Liver (tissue), 9 donors: ENCODE measurements around the gene RPL13A. TPM values are rescaled to one million over a fixed set of nuclear protein-coding genes. Genes with fewer than 3 reads are reported as not detected.

Experiments
- DNase-seq: peaks from one replicate; pipeline ENCODE4 v3.0.0-alpha.2; 2017; ENCODE audit warnings: low spot score
- H3K27ac ChIP-seq, 2 donors: one replicate each; pipeline ENCODE4 v1.7.0; 2013; ENCODE audit warnings: inconsistent platforms in 2 of 2, low read length in 2 of 2, control low read depth in 1 of 2, low read depth in 1 of 2, mild to moderate bottlenecking in 1 of 2
- H3K27me3 ChIP-seq, 4 donors: one replicate each; pipeline versions ENCODE4 v1.6.1 to v1.7.0; 2013; ENCODE audit warnings: low read length in 3 of 4, inconsistent platforms in 1 of 4, mild to moderate bottlenecking in 1 of 4, moderate library complexity in 1 of 4; ENCODE audit not compliant: control insufficient read depth in 4 of 4, insufficient read depth in 4 of 4
- H3K36me3 ChIP-seq, 4 donors: one replicate each; pipeline versions ENCODE4 v1.6.1 to v1.7.0; 2013; ENCODE audit warnings: low read length in 3 of 4, mild to moderate bottlenecking in 3 of 4, low read depth in 1 of 4, moderate library complexity in 1 of 4; ENCODE audit not compliant: control insufficient read depth in 4 of 4, insufficient read depth in 3 of 4
- H3K4me1 ChIP-seq, 4 donors: one replicate each; pipeline versions ENCODE4 v1.6.1 to v1.7.0; 2013; ENCODE audit warnings: low read length in 3 of 4, mild to moderate bottlenecking in 3 of 4, moderate library complexity in 1 of 4; ENCODE audit not compliant: control insufficient read depth in 4 of 4, insufficient read depth in 4 of 4
- H3K4me3 ChIP-seq, 3 donors: one replicate each; pipeline versions ENCODE4 v1.6.1 to v1.7.0; 2013; ENCODE audit warnings: low read length in 3 of 3, control low read depth in 1 of 3, low read depth in 1 of 3, mild to moderate bottlenecking in 1 of 3
- H3K9ac ChIP-seq, 2 donors: one replicate each; pipeline ENCODE4 v1.7.0; 2013; ENCODE audit warnings: low read length in 2 of 2, mild to moderate bottlenecking in 2 of 2, moderate library complexity in 2 of 2, control low read depth in 1 of 2, low read depth in 1 of 2
- H3K9me3 ChIP-seq, 4 donors: one replicate each; pipeline versions ENCODE4 v1.6.1 to v1.7.0; 2013; ENCODE audit warnings: low read length in 3 of 4; ENCODE audit not compliant: control insufficient read depth in 4 of 4
- EGR1 ChIP-seq, 2 donors: IDR thresholded peaks; 2 replicates each; pipeline ENCODE4 v1.6.1; 2016 to 2018; ENCODE audit warnings: antibody characterized with exemption in 2 of 2, low read depth in 2 of 2
- FOXA1 ChIP-seq: IDR thresholded peaks from 2 replicates; pipeline ENCODE4 v1.6.1; 2016; ENCODE audit warnings: antibody characterized with exemption
- FOXA2 ChIP-seq: IDR thresholded peaks from 2 replicates; pipeline ENCODE4 v1.6.1; 2016; ENCODE audit warnings: antibody characterized with exemption
- GABPA ChIP-seq, 2 donors: IDR thresholded peaks in 1 of 2; conservative IDR thresholded peaks in 1 of 2; 2 replicates each; pipeline ENCODE4 v1.6.1; 2016; ENCODE audit warnings: antibody characterized with exemption in 2 of 2, mild to moderate bottlenecking in 1 of 2, moderate library complexity in 1 of 2
- HNF4A ChIP-seq, 2 donors: conservative IDR thresholded peaks; 2 replicates each; pipeline ENCODE4 v1.6.1; 2016; ENCODE audit warnings: antibody characterized with exemption in 2 of 2, mild to moderate bottlenecking in 2 of 2
- HNF4G ChIP-seq: IDR thresholded peaks from 2 replicates; pipeline ENCODE4 v1.6.1; 2016; ENCODE audit warnings: antibody characterized with exemption
- JUND ChIP-seq, 2 donors: IDR thresholded peaks; 2 replicates each; pipeline ENCODE4 v1.6.1; 2016; ENCODE audit warnings: antibody characterized with exemption in 2 of 2
- NR2F2 ChIP-seq: IDR thresholded peaks from 2 replicates; pipeline ENCODE4 v1.6.1; 2016; ENCODE audit warnings: antibody characterized with exemption
- RAD21 ChIP-seq, 2 donors: IDR thresholded peaks; 2 replicates each; pipeline ENCODE4 v1.6.1; 2016; ENCODE audit warnings: antibody characterized with exemption in 2 of 2, mild to moderate bottlenecking in 2 of 2
- RXRA ChIP-seq, 2 donors: IDR thresholded peaks; 2 replicates each; pipeline ENCODE4 v1.6.1; 2017 to 2018; ENCODE audit warnings: antibody characterized with exemption in 2 of 2, mild to moderate bottlenecking in 1 of 2
- SP1 ChIP-seq: IDR thresholded peaks from 2 replicates; pipeline ENCODE4 v1.6.1; 2018; ENCODE audit warnings: antibody characterized with exemption, mild to moderate bottlenecking
- TAF1 ChIP-seq: conservative IDR thresholded peaks from 2 replicates; pipeline ENCODE4 v1.6.1; 2016; ENCODE audit warnings: antibody characterized with exemption, mild to moderate bottlenecking
- YY1 ChIP-seq: IDR thresholded peaks from 2 replicates; pipeline ENCODE4 v1.6.1; 2016; ENCODE audit warnings: antibody characterized with exemption, mild to moderate bottlenecking
- WGBS: extraction: QIAGEN DNeasy Blood & Tissue Kit; methylation state at CpG from one replicate; pipeline ENCODE4 v1.1.7; 2013; 5-methylcytosine and 5-hydroxymethylcytosine counted together
- polyA plus RNA-seq, 2 donors: library from polyadenylated mRNA; stranded (reverse) in 1 of 2; unstranded in 1 of 2; fragments of 200-250 nt in 1 of 2; fragments of >200 nt in 1 of 2; fragmentation: Nextera tagmentation in 1 of 2; extraction: Ambion mirVana in 1 of 2; gene quantifications; one replicate each; pipeline versions ENCODE4 v1.2.1 to v1.2.3, GENCODE V29; 2013 to 2015
- total RNA-seq, 2 donors: library from RNA; depleted of rRNA; stranded (reverse); fragments of >200 nt; gene quantifications; one replicate each; pipeline ENCODE4 v1.2.3, GENCODE V29; 2014
- TF ChIP-seq, protein P1 (sequence below): IDR thresholded peaks from 2 replicates; pipeline ENCODE4 v1.6.1; 2016; ENCODE audit warnings: antibody characterized with exemption, mild to moderate bottlenecking
- TF ChIP-seq, protein P2 (sequence below): IDR thresholded peaks from 2 replicates; pipeline ENCODE4 v1.6.1; 2016; ENCODE audit warnings: antibody characterized with exemption
- TF ChIP-seq, protein P3 (sequence below): IDR thresholded peaks from 2 replicates; pipeline ENCODE4 v1.6.1; 2016; ENCODE audit warnings: antibody characterized with exemption
- TF ChIP-seq, protein P4 (sequence below): fragments of 150-350 bp; IDR thresholded peaks from 2 replicates; pipeline ENCODE4 v1.5.1; 2017; ENCODE audit warnings: improper control_type of control experiment, low read depth, low read length; ENCODE audit not compliant: missing input control
- donor health status: healthy.
- donor health status: healthy.
- donor health status: healthy.
- donor health status: healthy.
- donor health status: healthy.

RPL13A gene
- total and polyA plus RNA-seq, 4 donors = 444 to 1,553 (median 746) TPM

DNA sequence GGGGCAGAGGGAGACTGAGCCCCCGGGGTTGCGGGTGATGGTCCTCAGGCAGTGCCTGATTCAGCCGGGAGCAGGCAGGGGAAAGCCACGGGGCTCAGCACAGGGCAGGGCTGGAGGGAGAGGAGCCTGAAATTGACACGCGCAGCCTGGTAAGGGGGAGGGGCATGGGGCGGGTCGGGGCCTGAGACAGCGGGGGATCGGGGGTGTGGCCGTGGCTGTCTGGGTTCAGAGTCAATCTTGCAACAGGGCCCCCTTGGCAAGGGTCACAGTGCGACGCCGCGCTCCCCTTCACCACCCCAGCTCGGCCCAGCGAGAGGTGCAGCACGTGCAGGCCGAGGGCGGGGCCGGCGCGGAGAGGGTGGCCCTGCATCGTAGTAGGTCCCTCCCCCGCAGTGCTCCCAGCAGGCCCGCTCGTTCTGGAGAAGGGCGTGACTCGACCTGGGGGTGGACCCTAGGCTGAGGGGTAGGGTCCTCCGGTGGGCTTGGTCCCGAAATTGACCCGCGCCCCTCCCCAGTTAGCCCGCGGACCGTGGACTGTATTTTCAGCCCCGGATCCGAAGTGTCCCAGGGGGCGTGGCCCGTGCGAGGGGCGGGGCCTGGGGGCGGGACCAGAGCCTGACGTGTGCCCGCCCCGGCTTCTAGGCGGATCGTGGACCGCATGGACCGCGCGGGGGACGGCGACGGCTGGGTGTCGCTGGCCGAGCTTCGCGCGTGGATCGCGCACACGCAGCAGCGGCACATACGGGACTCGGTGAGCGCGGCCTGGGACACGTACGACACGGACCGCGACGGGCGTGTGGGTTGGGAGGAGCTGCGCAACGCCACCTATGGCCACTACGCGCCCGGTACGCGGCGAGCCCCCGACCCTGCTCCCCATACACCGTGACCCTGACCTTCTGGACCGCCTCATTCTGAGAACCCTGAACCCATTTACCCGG, 46.4 kb downstream of the RPL13A start:
- H3K4me3 ChIP-seq = peak overlapping the region in 1 of 3 donors; percentile 39
- TF ChIP-seq EGR1 (IDR thresholded peaks at IDR 0.05; ENCODE audit: low read depth in 2 of 2) (no peak), FOXA1 (no peak), HNF4A (conservative IDR thresholded peaks at IDR 0.05) (no peak), GABPA (IDR thresholded peaks at IDR 0.05 in 1 of 2, conservative IDR thresholded peaks at IDR 0.05 in 1 of 2) (no peak), SP1 (no peak), YY1 (no peak), HNF4G (no peak), JUND (IDR thresholded peaks at IDR 0.05) (no peak), FOXA2 (no peak), TAF1 (no peak)
- TF ChIP-seq, protein P1, sequence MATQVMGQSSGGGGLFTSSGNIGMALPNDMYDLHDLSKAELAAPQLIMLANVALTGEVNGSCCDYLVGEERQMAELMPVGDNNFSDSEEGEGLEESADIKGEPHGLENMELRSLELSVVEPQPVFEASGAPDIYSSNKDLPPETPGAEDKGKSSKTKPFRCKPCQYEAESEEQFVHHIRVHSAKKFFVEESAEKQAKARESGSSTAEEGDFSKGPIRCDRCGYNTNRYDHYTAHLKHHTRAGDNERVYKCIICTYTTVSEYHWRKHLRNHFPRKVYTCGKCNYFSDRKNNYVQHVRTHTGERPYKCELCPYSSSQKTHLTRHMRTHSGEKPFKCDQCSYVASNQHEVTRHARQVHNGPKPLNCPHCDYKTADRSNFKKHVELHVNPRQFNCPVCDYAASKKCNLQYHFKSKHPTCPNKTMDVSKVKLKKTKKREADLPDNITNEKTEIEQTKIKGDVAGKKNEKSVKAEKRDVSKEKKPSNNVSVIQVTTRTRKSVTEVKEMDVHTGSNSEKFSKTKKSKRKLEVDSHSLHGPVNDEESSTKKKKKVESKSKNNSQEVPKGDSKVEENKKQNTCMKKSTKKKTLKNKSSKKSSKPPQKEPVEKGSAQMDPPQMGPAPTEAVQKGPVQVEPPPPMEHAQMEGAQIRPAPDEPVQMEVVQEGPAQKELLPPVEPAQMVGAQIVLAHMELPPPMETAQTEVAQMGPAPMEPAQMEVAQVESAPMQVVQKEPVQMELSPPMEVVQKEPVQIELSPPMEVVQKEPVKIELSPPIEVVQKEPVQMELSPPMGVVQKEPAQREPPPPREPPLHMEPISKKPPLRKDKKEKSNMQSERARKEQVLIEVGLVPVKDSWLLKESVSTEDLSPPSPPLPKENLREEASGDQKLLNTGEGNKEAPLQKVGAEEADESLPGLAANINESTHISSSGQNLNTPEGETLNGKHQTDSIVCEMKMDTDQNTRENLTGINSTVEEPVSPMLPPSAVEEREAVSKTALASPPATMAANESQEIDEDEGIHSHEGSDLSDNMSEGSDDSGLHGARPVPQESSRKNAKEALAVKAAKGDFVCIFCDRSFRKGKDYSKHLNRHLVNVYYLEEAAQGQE = no peak
- TF ChIP-seq, protein P2, sequence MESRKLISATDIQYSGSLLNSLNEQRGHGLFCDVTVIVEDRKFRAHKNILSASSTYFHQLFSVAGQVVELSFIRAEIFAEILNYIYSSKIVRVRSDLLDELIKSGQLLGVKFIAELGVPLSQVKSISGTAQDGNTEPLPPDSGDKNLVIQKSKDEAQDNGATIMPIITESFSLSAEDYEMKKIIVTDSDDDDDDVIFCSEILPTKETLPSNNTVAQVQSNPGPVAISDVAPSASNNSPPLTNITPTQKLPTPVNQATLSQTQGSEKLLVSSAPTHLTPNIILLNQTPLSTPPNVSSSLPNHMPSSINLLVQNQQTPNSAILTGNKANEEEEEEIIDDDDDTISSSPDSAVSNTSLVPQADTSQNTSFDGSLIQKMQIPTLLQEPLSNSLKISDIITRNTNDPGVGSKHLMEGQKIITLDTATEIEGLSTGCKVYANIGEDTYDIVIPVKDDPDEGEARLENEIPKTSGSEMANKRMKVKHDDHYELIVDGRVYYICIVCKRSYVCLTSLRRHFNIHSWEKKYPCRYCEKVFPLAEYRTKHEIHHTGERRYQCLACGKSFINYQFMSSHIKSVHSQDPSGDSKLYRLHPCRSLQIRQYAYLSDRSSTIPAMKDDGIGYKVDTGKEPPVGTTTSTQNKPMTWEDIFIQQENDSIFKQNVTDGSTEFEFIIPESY = no peak
- TF ChIP-seq, protein P3, sequence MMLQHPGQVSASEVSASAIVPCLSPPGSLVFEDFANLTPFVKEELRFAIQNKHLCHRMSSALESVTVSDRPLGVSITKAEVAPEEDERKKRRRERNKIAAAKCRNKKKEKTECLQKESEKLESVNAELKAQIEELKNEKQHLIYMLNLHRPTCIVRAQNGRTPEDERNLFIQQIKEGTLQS = no peak
- H3K36me3 ChIP-seq = peaks cover 7 to 43% (median 29%) of the 10 kb centered on the region in 4 donors
- peak; percentile 91 for DNase-seq
- peaks cover 0 to 3% (median 0%) of the 10 kb centered on the region in 4 donors for H3K4me1 ChIP-seq
- no peak overlapping the region for H3K27ac ChIP-seq
- no peaks in the 10 kb centered on the region for H3K27me3 ChIP-seq
- H3K9me3 ChIP-seq = no peaks in the 10 kb centered on the region
- no peak overlapping the region for H3K9ac ChIP-seq
- WGBS = 56% methylated on average over 87 of the region's 87 CpGs

DNA sequence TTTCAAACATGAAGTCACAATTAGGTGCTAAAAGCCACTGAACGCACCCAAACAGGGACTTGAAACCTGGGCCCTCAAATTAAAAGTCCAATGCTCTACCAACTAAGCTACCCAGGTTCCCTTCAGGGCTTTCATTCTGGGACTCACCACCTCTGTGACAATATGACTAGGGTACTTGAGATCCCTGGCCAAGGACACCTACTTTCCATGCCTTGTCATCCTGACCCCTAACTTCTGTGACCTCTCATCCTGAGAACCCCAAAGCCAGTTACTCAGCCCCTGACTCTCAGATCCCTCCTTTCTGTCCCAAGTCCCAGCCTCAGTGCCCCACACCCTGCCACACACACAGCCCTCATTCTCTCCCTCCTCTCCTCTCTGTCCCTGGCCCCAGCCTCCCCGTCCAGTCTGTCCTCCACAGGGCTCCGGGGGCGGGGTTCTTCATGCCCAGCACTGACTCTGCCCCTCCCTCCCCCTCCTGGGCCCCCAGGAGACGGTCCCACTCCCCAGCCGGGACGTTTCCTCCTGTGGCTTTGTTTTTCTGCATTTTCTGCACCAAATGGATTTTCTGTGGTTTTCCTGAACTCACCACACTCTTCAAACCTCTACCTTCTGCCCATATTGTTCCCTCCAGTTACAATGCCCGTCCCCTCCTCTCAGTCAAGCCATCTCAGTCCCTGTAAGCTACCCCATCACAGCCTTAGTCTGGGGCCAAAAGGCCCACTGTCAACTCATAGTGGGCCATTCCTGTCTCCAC, 47.4 kb downstream of the RPL13A start:
- TF ChIP-seq HNF4A (conservative IDR thresholded peaks at IDR 0.05) = no peak
- TF ChIP-seq, protein P4, sequence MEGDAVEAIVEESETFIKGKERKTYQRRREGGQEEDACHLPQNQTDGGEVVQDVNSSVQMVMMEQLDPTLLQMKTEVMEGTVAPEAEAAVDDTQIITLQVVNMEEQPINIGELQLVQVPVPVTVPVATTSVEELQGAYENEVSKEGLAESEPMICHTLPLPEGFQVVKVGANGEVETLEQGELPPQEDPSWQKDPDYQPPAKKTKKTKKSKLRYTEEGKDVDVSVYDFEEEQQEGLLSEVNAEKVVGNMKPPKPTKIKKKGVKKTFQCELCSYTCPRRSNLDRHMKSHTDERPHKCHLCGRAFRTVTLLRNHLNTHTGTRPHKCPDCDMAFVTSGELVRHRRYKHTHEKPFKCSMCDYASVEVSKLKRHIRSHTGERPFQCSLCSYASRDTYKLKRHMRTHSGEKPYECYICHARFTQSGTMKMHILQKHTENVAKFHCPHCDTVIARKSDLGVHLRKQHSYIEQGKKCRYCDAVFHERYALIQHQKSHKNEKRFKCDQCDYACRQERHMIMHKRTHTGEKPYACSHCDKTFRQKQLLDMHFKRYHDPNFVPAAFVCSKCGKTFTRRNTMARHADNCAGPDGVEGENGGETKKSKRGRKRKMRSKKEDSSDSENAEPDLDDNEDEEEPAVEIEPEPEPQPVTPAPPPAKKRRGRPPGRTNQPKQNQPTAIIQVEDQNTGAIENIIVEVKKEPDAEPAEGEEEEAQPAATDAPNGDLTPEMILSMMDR = no peak
- TF ChIP-seq FOXA2 = no peak
- no peak for TF ChIP-seq HNF4G
- no peak for TF ChIP-seq RAD21 (IDR thresholded peaks at IDR 0.05)
- TF ChIP-seq SP1 = no peak
- TF ChIP-seq YY1 = no peak
- no peak for TF ChIP-seq RXRA (IDR thresholded peaks at IDR 0.05)
- no peak for TF ChIP-seq NR2F2
- TF ChIP-seq, protein P1 = no peak
- TF ChIP-seq GABPA (IDR thresholded peaks at IDR 0.05 in 1 of 2, conservative IDR thresholded peaks at IDR 0.05 in 1 of 2) = no peak
- TF ChIP-seq JUND (IDR thresholded peaks at IDR 0.05) = no peak
- TF ChIP-seq FOXA1 = no peak
- no peak for TF ChIP-seq TAF1
- TF ChIP-seq EGR1 (IDR thresholded peaks at IDR 0.05; ENCODE audit: low read depth in 2 of 2) = no peak
- H3K4me1 ChIP-seq = peaks cover 0 to 3% (median 0%) of the 10 kb centered on the region in 4 donors
- no peak overlapping the region for H3K4me3 ChIP-seq
- no peaks in the 10 kb centered on the region for H3K9me3 ChIP-seq
- peaks cover 11 to 45% (median 33%) of the 10 kb centered on the region in 4 donors for H3K36me3 ChIP-seq
- no peak overlapping the region for H3K9ac ChIP-seq
- no peaks in the 10 kb centered on the region for H3K27me3 ChIP-seq
- no peak for DNase-seq
- 83% methylated on average over 8 of the region's 8 CpGs for WGBS
- no peak overlapping the region for H3K27ac ChIP-seq
